ENCODE measurements around the gene ELN. TPM values are rescaled to one million over a fixed set of nuclear protein-coding genes. Genes with fewer than 3 reads are reported as not detected.

ELN gene
- total RNA-seq, 2 experiments from 2014 or later: not detected

GRCh38 chr7:74023092-74023536, 4.9 kb upstream of the ELN start:
- intact Hi-C loops (cut with DNase I, micrococcal nuclease): no loop called here
- Histone ChIP-seq H3K27ac (ENCODE audit: low read depth in 1 of 2, low read length in 2 of 2) (no peak overlapping the region), H3K4me1 (ENCODE audit: insufficient read depth, low read length) (peaks cover 8% of the 10 kb centered on the region), H3K27me3 (ENCODE audit: control insufficient read depth in 1 of 2, insufficient read depth in 2 of 2, low read length in 2 of 2) (peaks cover 24 to 25% of the 10 kb centered on the region in 2 experiments), H3K36me3 (ENCODE audit: insufficient read depth, low read length) (no peaks in the 10 kb centered on the region), H3K4me3 (ENCODE audit: low read length) (no peak overlapping the region), H3K9me3 (ENCODE audit: control insufficient read depth in 1 of 2, insufficient read depth in 1 of 2, low read length in 2 of 2) (no peaks in the 10 kb centered on the region)
- ChIA-PET CTCF (no interaction called here), POLR2A (no interaction called here)
- no peak for TF ChIP-seq CTCF (IDR thresholded peaks at IDR 0.05)
- no peak for ATAC-seq (ENCODE audit: poor library complexity)
- Mint-ChIP-seq H3K36me3 (ENCODE audit: low read depth) (no peaks in the 10 kb centered on the region), H3K27ac (no peak overlapping the region), H3K9me3 (no peaks in the 10 kb centered on the region), H3K4me3 (no peak overlapping the region), H3K27me3 (peaks cover 44% of the 10 kb centered on the region), H3K4me1 (ENCODE audit: low read depth) (peaks cover 6% of the 10 kb centered on the region)
- no peak for DNase-seq

GRCh38 chr7:74023786-74024185, 4.2 kb upstream of the ELN start:
- peaks cover 8% of the 10 kb centered on the region for H3K4me1 ChIP-seq (ENCODE audit: insufficient read depth, low read length)
- intact Hi-C loops (cut with DNase I, micrococcal nuclease): no loop called here
- Mint-ChIP-seq H3K36me3 (ENCODE audit: low read depth) (no peaks in the 10 kb centered on the region), H3K4me1 (ENCODE audit: low read depth) (peaks cover 6% of the 10 kb centered on the region), H3K27me3 (peaks cover 47% of the 10 kb centered on the region), H3K4me3 (no peak overlapping the region), H3K27ac (no peak overlapping the region), H3K9me3 (no peaks in the 10 kb centered on the region)
- CTCF ChIA-PET: no interaction called here
- H3K4me3 ChIP-seq (ENCODE audit: low read length): no peak overlapping the region
- DNase-seq: no peak
- no peaks in the 10 kb centered on the region for H3K9me3 ChIP-seq (ENCODE audit: control insufficient read depth in 1 of 2, insufficient read depth in 1 of 2, low read length in 2 of 2)
- no peaks in the 10 kb centered on the region for H3K36me3 ChIP-seq (ENCODE audit: insufficient read depth, low read length)
- ATAC-seq (ENCODE audit: poor library complexity): no peak
- H3K27me3 ChIP-seq (ENCODE audit: control insufficient read depth in 1 of 2, insufficient read depth in 2 of 2, low read length in 2 of 2): peaks cover 29 to 32% of the 10 kb centered on the region in 2 experiments
- POLR2A ChIA-PET: no interaction called here
- H3K27ac ChIP-seq (ENCODE audit: low read depth in 1 of 2, low read length in 2 of 2): no peak overlapping the region
- TF ChIP-seq CTCF (IDR thresholded peaks at IDR 0.05): no peak

- no peak overlapping the region for H3K27ac ChIP-seq (ENCODE audit: low read depth in 1 of 2, low read length in 2 of 2)
- H3K4me3 ChIP-seq (ENCODE audit: low read length): no peak overlapping the region
- POLR2A ChIA-PET: no interaction called here
- no peaks in the 10 kb centered on the region for H3K36me3 ChIP-seq (ENCODE audit: insufficient read depth, low read length)
- intact Hi-C loops (cut with DNase I, micrococcal nuclease): no loop called here
- Mint-ChIP-seq H3K9me3 (no peaks in the 10 kb centered on the region), H3K4me3 (no peak overlapping the region), H3K27me3 (peaks cover 58% of the 10 kb centered on the region), H3K36me3 (ENCODE audit: low read depth) (no peaks in the 10 kb centered on the region), H3K4me1 (ENCODE audit: low read depth) (peaks cover 11% of the 10 kb centered on the region), H3K27ac (no peak overlapping the region)
- TF ChIP-seq CTCF (IDR thresholded peaks at IDR 0.05): no peak
- DNase-seq (no peak), ATAC-seq (ENCODE audit: poor library complexity) (no peak)
- peaks cover 38 to 44% of the 10 kb centered on the region in 2 experiments for H3K27me3 ChIP-seq (ENCODE audit: control insufficient read depth in 1 of 2, insufficient read depth in 2 of 2, low read length in 2 of 2)
- peaks cover 15% of the 10 kb centered on the region for H3K4me1 ChIP-seq (ENCODE audit: insufficient read depth, low read length)
- CTCF ChIA-PET: no interaction called here
- H3K9me3 ChIP-seq (ENCODE audit: control insufficient read depth in 1 of 2, insufficient read depth in 1 of 2, low read length in 2 of 2): no peaks in the 10 kb centered on the region
Measured at GRCh38 chr7:74025146-74025545, 2.8 kb upstream of the ELN start.

Data from CD4-positive, alpha-beta T cell (primary cell).